ENCODE results near the gene TES. TPM values are rescaled to one million over a fixed set of nuclear protein-coding genes. Genes with fewer than 3 reads are reported as not detected.

Gene TES
- 10 to 100 TPM in 1 of 2 donors, 1 to 10 TPM in 1; 9.2 to 11.8 TPM for total RNA-seq
- polyA plus RNA-seq, result 1 to 10 TPM; 5.7 to 5.8 TPM

- peaks cover 0 to 8% (median 2%) of the 10 kb centered on the region in 4 donors for H3K4me1 ChIP-seq (ENCODE audit: control insufficient read depth in 4 of 4, insufficient read depth in 4 of 4, low read length in 3 of 4)
Measured at GRCh38 chr7:116210345-116211005, at the start of gene TES. Gene TES (plus strand): TSS chr7:116210539. CDS start chr7:116210708, 169 bp downstream.

GRCh38 chr7:116161728-116162127, 48.6 kb upstream of the TES start:
- Histone ChIP-seq H3K9ac (ENCODE audit: low read depth in 1 of 2, low read length in 2 of 2) (no peak overlapping the region), H3K4me3 (ENCODE audit: low read depth in 1 of 3, low read length in 3 of 3) (no peak overlapping the region), H3K27me3 (ENCODE audit: control insufficient read depth in 4 of 4, insufficient read depth in 4 of 4, low read length in 3 of 4) (no peaks in the 10 kb centered on the region), H3K36me3 (ENCODE audit: control insufficient read depth in 4 of 4, insufficient read depth in 3 of 4, low read depth in 1 of 4, low read length in 3 of 4) (no peaks in the 10 kb centered on the region), H3K9me3 (ENCODE audit: control insufficient read depth in 4 of 4, low read length in 3 of 4) (no peaks in the 10 kb centered on the region), H3K4me1 (ENCODE audit: control insufficient read depth in 4 of 4, insufficient read depth in 4 of 4, low read length in 3 of 4) (no peaks in the 10 kb centered on the region), H3K27ac (ENCODE audit: low read depth in 1 of 2, low read length in 2 of 2) (no peak overlapping the region)
- no peak for DNase-seq (ENCODE audit: low spot score)
- TF ChIP-seq YY1 (IDR thresholded peaks at IDR 0.05) (no peak), RAD21 (IDR thresholded peaks at IDR 0.05) (no peak), REST (IDR thresholded peaks at IDR 0.05) (no peak), CTCF (IDR thresholded peaks at IDR 0.05; ENCODE audit: low read depth, low read length, missing input control) (no peak), FOXA1 (IDR thresholded peaks at IDR 0.05) (no peak), NR2F2 (IDR thresholded peaks at IDR 0.05) (no peak), ZBTB33 (IDR thresholded peaks at IDR 0.05) (no peak), ATF3 (IDR thresholded peaks at IDR 0.05) (no peak), HNF4A (conservative IDR thresholded peaks at IDR 0.05) (no peak), RXRA (IDR thresholded peaks at IDR 0.05) (no peak), FOXA2 (IDR thresholded peaks at IDR 0.05) (no peak), GABPA (IDR thresholded peaks at IDR 0.05 in 1 of 2, conservative IDR thresholded peaks at IDR 0.05 in 1 of 2) (no peak), TAF1 (conservative IDR thresholded peaks at IDR 0.05) (no peak), JUND (IDR thresholded peaks at IDR 0.05) (no peak), SP1 (IDR thresholded peaks at IDR 0.05) (no peak), EGR1 (IDR thresholded peaks at IDR 0.05; ENCODE audit: low read depth in 2 of 2) (no peak), MAX (IDR thresholded peaks at IDR 0.05) (no peak), HNF4G (IDR thresholded peaks at IDR 0.05) (no peak)

More at GRCh38 chr7:116210345-116211005, at the start of gene TES:
- DNase-seq (ENCODE audit: low spot score), result peak; percentile 53
- H3K9me3 ChIP-seq (ENCODE audit: control insufficient read depth in 4 of 4, low read length in 3 of 4), result no peaks in the 10 kb centered on the region
- no peaks in the 10 kb centered on the region for H3K27me3 ChIP-seq (ENCODE audit: control insufficient read depth in 4 of 4, insufficient read depth in 4 of 4, low read length in 3 of 4)
- peak within 1 kb of the TSS; percentile 83 to 89 (median 86) for H3K4me3 ChIP-seq (ENCODE audit: low read depth in 1 of 3, low read length in 3 of 3)
- H3K27ac ChIP-seq (ENCODE audit: low read depth in 1 of 2, low read length in 2 of 2), result peak within 1 kb of the TSS; percentile 63 to 82
- peak within 1 kb of the TSS; percentile 60 to 87 for H3K9ac ChIP-seq (ENCODE audit: low read depth in 1 of 2, low read length in 2 of 2)
- TF ChIP-seq EGR1 (IDR thresholded peaks at IDR 0.05; ENCODE audit: low read depth in 2 of 2) (no peak), JUND (IDR thresholded peaks at IDR 0.05) (no peak), GABPA (IDR thresholded peaks at IDR 0.05 in 1 of 2, conservative IDR thresholded peaks at IDR 0.05 in 1 of 2) (peak in 1 of 2 donors; percentile 16), FOXA2 (IDR thresholded peaks at IDR 0.05) (no peak), RXRA (IDR thresholded peaks at IDR 0.05) (no peak), HNF4G (IDR thresholded peaks at IDR 0.05) (no peak), YY1 (IDR thresholded peaks at IDR 0.05) (no peak)
- H3K36me3 ChIP-seq (ENCODE audit: control insufficient read depth in 4 of 4, insufficient read depth in 3 of 4, low read depth in 1 of 4, low read length in 3 of 4), result no peaks in the 10 kb centered on the region
- WGBS, result 1% methylated on average over 83 of the region's 83 CpGs

All from liver (tissue), 9 donors.